AG04450 (cell line): ENCODE data around the gene ZNF283. TPM values are rescaled to one million over a fixed set of nuclear protein-coding genes. Genes with fewer than 3 reads are reported as not detected.

Source experiments
- CTCF ChIA-PET: fragments of 300-600, 350-600 bp; formaldehyde crosslinking; extraction: SDS; loops from one replicate; lab custom pipeline; 2022; ENCODE audit warnings: antibody characterized with exemption, inconsistent platforms; lab: Charles Lee
- POLR2A ChIA-PET: fragments of 350-600 bp; formaldehyde crosslinking; extraction: SDS; loops from one replicate; lab custom pipeline; 2021; ENCODE audit warnings: antibody characterized with exemption, inconsistent platforms; lab: Yijun Ruan, JAX
- DNase-seq: peaks from one replicate; pipeline ENCODE4 v3.0.0-alpha.2; 2011; ENCODE audit warnings: low read depth, low spot score
- H3K27ac ChIP-seq: one replicate; pipeline ENCODE4 v1.5.1; 2012; ENCODE audit warnings: low read depth, low read length, control low read depth
- H3K27me3 ChIP-seq: one replicate; pipeline ENCODE4 v1.6.0; 2012; ENCODE audit warnings: low read length; ENCODE audit not compliant: control insufficient read depth, insufficient read depth
- H3K4me3 ChIP-seq: 2 replicates; pipeline ENCODE4 v1.5.1; 2011; ENCODE audit warnings: mild to moderate bottlenecking, low read depth, low read length, control low read depth
- H3K9me3 ChIP-seq: 2 replicates; pipeline ENCODE4 v1.5.1; 2012; ENCODE audit warnings: low read length; ENCODE audit not compliant: control insufficient read depth, insufficient read depth
- CTCF ChIP-seq: IDR thresholded peaks from 2 replicates; pipeline ENCODE4 v1.5.1; 2011; ENCODE audit warnings: low read depth, low read length, control low read depth, inconsistent platforms
- polyA plus RNA-seq: library from polyadenylated mRNA; depleted of rRNA; stranded (reverse); fragments of >200 nt; gene quantifications from 2 replicates; pipeline ENCODE4 v1.2.3, GENCODE V29; 2011

ZNF283 gene
- polyA plus RNA-seq, 1 experiment: 7.9 TPM

GRCh38 chr19:43780706-43781525 is 46.2 kb upstream of the ZNF283 start, which contains the start of gene KCNN4:
Gene KCNN4 (minus strand): TSS chr19:43780973. CDS start chr19:43780861, 112 bp downstream.
- DNase-seq: no peak
- Histone ChIP-seq H3K4me3 (no peak within 1 kb of the TSS), H3K27ac (no peak within 1 kb of the TSS), H3K27me3 (no peaks in the 10 kb centered on the region), H3K9me3 (no peaks in the 10 kb centered on the region; the same call in 1 of the 2 replicates)
- ChIA-PET POLR2A (no interaction called here), CTCF (interaction anchor here (1.0 to 1.5 kb wide), 3 partner anchors 15 to 35 kb away, joined by 4 to 6 read pairs (median 6); no protein-coding TSS in a partner anchor)
- TF ChIP-seq CTCF: no peak

- no peak for DNase-seq
- H3K27me3 ChIP-seq: no peaks in the 10 kb centered on the region
- no peaks in the 10 kb centered on the region; the same call in 1 of the 2 replicates for H3K9me3 ChIP-seq
- POLR2A ChIA-PET: no interaction called here
- H3K4me3 ChIP-seq: no peak overlapping the region
- no peak overlapping the region for H3K27ac ChIP-seq
- no peak for TF ChIP-seq CTCF
- CTCF ChIA-PET: interaction anchor here (1.0 to 1.5 kb wide), 2 partner anchors 28 to 36 kb away, joined by 4 to 6 read pairs; no protein-coding TSS in a partner anchor
Measured at GRCh38 chr19:43781630-43782310, 45.4 kb upstream of the ZNF283 start.

GRCh38 chr19:43782311-43782660 is 44.8 kb upstream of the ZNF283 start:
- POLR2A ChIA-PET: no interaction called here
- CTCF ChIA-PET: interaction anchor here (1.0 to 1.5 kb wide), 2 partner anchors 28 to 36 kb away, joined by 4 to 6 read pairs; no protein-coding TSS in a partner anchor
- no peak for TF ChIP-seq CTCF
- Histone ChIP-seq H3K27me3 (no peaks in the 10 kb centered on the region), H3K27ac (no peak overlapping the region), H3K4me3 (no peak overlapping the region), H3K9me3 (no peaks in the 10 kb centered on the region; the same call in 1 of the 2 replicates)
- DNase-seq: no peak

- H3K9me3 ChIP-seq: no peaks in the 10 kb centered on the region; the same call in 1 of the 2 replicates
- no peak for DNase-seq
- no peaks in the 10 kb centered on the region for H3K27me3 ChIP-seq
- ChIA-PET CTCF (no interaction called here), POLR2A (no interaction called here)
- no peak for TF ChIP-seq CTCF
- no peak overlapping the region for H3K27ac ChIP-seq
- no peak overlapping the region for H3K4me3 ChIP-seq
Measured at GRCh38 chr19:43782689-43783231, 44.4 kb upstream of the ZNF283 start.
